Liver (tissue), 9 donors: Measurements from ENCODE around the gene C12orf57. TPM values are rescaled to one million over a fixed set of nuclear protein-coding genes. Genes with fewer than 3 reads are reported as not detected.

Experiments used
- DNase-seq: peaks from one replicate; pipeline ENCODE4 v3.0.0-alpha.2; 2017; ENCODE audit warnings: low spot score
- H3K27ac ChIP-seq, 2 donors: one replicate each; pipeline ENCODE4 v1.7.0; 2013; ENCODE audit warnings: inconsistent platforms in 2 of 2, low read length in 2 of 2, control low read depth in 1 of 2, low read depth in 1 of 2, mild to moderate bottlenecking in 1 of 2
- H3K27me3 ChIP-seq, 4 donors: one replicate each; pipeline versions ENCODE4 v1.6.1 to v1.7.0; 2013; ENCODE audit warnings: low read length in 3 of 4, inconsistent platforms in 1 of 4, mild to moderate bottlenecking in 1 of 4, moderate library complexity in 1 of 4; ENCODE audit not compliant: control insufficient read depth in 4 of 4, insufficient read depth in 4 of 4
- H3K36me3 ChIP-seq, 4 donors: one replicate each; pipeline versions ENCODE4 v1.6.1 to v1.7.0; 2013; ENCODE audit warnings: low read length in 3 of 4, mild to moderate bottlenecking in 3 of 4, low read depth in 1 of 4, moderate library complexity in 1 of 4; ENCODE audit not compliant: control insufficient read depth in 4 of 4, insufficient read depth in 3 of 4
- H3K4me1 ChIP-seq, 4 donors: one replicate each; pipeline versions ENCODE4 v1.6.1 to v1.7.0; 2013; ENCODE audit warnings: low read length in 3 of 4, mild to moderate bottlenecking in 3 of 4, moderate library complexity in 1 of 4; ENCODE audit not compliant: control insufficient read depth in 4 of 4, insufficient read depth in 4 of 4
- H3K4me3 ChIP-seq, 3 donors: one replicate each; pipeline versions ENCODE4 v1.6.1 to v1.7.0; 2013; ENCODE audit warnings: low read length in 3 of 3, control low read depth in 1 of 3, low read depth in 1 of 3, mild to moderate bottlenecking in 1 of 3
- H3K9ac ChIP-seq, 2 donors: one replicate each; pipeline ENCODE4 v1.7.0; 2013; ENCODE audit warnings: low read length in 2 of 2, mild to moderate bottlenecking in 2 of 2, moderate library complexity in 2 of 2, control low read depth in 1 of 2, low read depth in 1 of 2
- H3K9me3 ChIP-seq, 4 donors: one replicate each; pipeline versions ENCODE4 v1.6.1 to v1.7.0; 2013; ENCODE audit warnings: low read length in 3 of 4; ENCODE audit not compliant: control insufficient read depth in 4 of 4
- EGR1 ChIP-seq, 2 donors: IDR thresholded peaks; 2 replicates each; pipeline ENCODE4 v1.6.1; 2016 to 2018; ENCODE audit warnings: antibody characterized with exemption in 2 of 2, low read depth in 2 of 2
- FOXA1 ChIP-seq: IDR thresholded peaks from 2 replicates; pipeline ENCODE4 v1.6.1; 2016; ENCODE audit warnings: antibody characterized with exemption
- GABPA ChIP-seq, 2 donors: IDR thresholded peaks in 1 of 2; conservative IDR thresholded peaks in 1 of 2; 2 replicates each; pipeline ENCODE4 v1.6.1; 2016; ENCODE audit warnings: antibody characterized with exemption in 2 of 2, mild to moderate bottlenecking in 1 of 2, moderate library complexity in 1 of 2
- HNF4A ChIP-seq, 2 donors: conservative IDR thresholded peaks; 2 replicates each; pipeline ENCODE4 v1.6.1; 2016; ENCODE audit warnings: antibody characterized with exemption in 2 of 2, mild to moderate bottlenecking in 2 of 2
- HNF4G ChIP-seq: IDR thresholded peaks from 2 replicates; pipeline ENCODE4 v1.6.1; 2016; ENCODE audit warnings: antibody characterized with exemption
- JUND ChIP-seq, 2 donors: IDR thresholded peaks; 2 replicates each; pipeline ENCODE4 v1.6.1; 2016; ENCODE audit warnings: antibody characterized with exemption in 2 of 2
- MAX ChIP-seq: IDR thresholded peaks from 2 replicates; pipeline ENCODE4 v1.6.1; 2016; ENCODE audit warnings: antibody characterized with exemption
- NR2F2 ChIP-seq: IDR thresholded peaks from 2 replicates; pipeline ENCODE4 v1.6.1; 2016; ENCODE audit warnings: antibody characterized with exemption
- RAD21 ChIP-seq, 2 donors: IDR thresholded peaks; 2 replicates each; pipeline ENCODE4 v1.6.1; 2016; ENCODE audit warnings: antibody characterized with exemption in 2 of 2, mild to moderate bottlenecking in 2 of 2
- RXRA ChIP-seq, 2 donors: IDR thresholded peaks; 2 replicates each; pipeline ENCODE4 v1.6.1; 2017 to 2018; ENCODE audit warnings: antibody characterized with exemption in 2 of 2, mild to moderate bottlenecking in 1 of 2
- SP1 ChIP-seq: IDR thresholded peaks from 2 replicates; pipeline ENCODE4 v1.6.1; 2018; ENCODE audit warnings: antibody characterized with exemption, mild to moderate bottlenecking
- TAF1 ChIP-seq: conservative IDR thresholded peaks from 2 replicates; pipeline ENCODE4 v1.6.1; 2016; ENCODE audit warnings: antibody characterized with exemption, mild to moderate bottlenecking
- YY1 ChIP-seq: IDR thresholded peaks from 2 replicates; pipeline ENCODE4 v1.6.1; 2016; ENCODE audit warnings: antibody characterized with exemption, mild to moderate bottlenecking
- ZBTB33 ChIP-seq: IDR thresholded peaks from 2 replicates; pipeline ENCODE4 v1.6.1; 2016; ENCODE audit warnings: antibody characterized with exemption
- WGBS: extraction: QIAGEN DNeasy Blood & Tissue Kit; methylation state at CpG from one replicate; pipeline ENCODE4 v1.1.7; 2013; 5-methylcytosine and 5-hydroxymethylcytosine counted together
- polyA plus RNA-seq, 2 donors: library from polyadenylated mRNA; stranded (reverse) in 1 of 2; unstranded in 1 of 2; fragments of 200-250 nt in 1 of 2; fragments of >200 nt in 1 of 2; fragmentation: Nextera tagmentation in 1 of 2; extraction: Ambion mirVana in 1 of 2; gene quantifications; one replicate each; pipeline versions ENCODE4 v1.2.1 to v1.2.3, GENCODE V29; 2013 to 2015
- total RNA-seq, 2 donors: library from RNA; depleted of rRNA; stranded (reverse); fragments of >200 nt; gene quantifications; one replicate each; pipeline ENCODE4 v1.2.3, GENCODE V29; 2014
- TF ChIP-seq, protein P1 (sequence below): IDR thresholded peaks from 2 replicates; pipeline ENCODE4 v1.6.1; 2016; ENCODE audit warnings: antibody characterized with exemption, mild to moderate bottlenecking
- TF ChIP-seq, protein P2 (sequence below): IDR thresholded peaks from 2 replicates; pipeline ENCODE4 v1.6.1; 2016; ENCODE audit warnings: antibody characterized with exemption
- TF ChIP-seq, protein P3 (sequence below): fragments of 150-350 bp; IDR thresholded peaks from 2 replicates; pipeline ENCODE4 v1.5.1; 2017; ENCODE audit warnings: improper control_type of control experiment, low read depth, low read length; ENCODE audit not compliant: missing input control
- donor health status: healthy.
- donor health status: healthy.
- donor health status: healthy.
- donor health status: healthy.
- donor health status: healthy.

C12orf57 gene
- total and polyA plus RNA-seq, 4 donors, result 49.2 to 193 (median 65.7) TPM

DNA sequence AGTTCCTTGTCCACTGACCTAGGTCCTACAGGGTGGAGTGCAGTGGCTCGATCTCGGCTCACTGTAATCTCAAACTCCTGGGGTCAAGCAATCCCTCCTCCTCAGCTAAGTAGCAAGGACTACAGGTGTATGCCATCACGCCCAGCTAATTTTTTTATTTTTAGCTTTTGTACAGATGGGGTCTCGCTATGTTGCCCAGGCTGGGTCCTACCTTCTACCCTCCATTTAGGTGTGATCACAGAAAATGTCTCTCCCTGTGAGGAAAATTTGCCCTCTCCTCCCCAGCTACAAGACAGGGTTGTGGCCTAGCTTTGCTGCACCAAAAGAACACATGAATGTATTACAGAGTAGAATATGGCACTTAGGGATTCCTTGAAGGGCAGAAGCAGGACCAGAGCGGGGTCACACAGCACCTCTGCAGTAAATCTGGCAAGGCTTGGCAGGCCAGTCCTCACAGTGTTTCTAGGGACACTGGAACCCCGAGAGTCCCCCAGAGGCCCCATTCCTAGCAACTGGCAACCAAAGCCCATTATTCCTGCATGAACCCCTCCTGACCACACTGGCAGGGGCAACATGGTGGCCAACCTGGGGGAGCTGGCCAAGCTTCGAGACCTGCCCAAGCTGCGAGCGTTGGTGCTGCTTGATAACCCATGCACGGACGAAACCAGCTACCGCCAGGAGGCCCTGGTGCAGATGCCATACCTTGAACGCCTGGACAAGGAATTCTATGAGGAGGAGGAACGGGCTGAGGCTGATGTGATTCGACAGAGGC lies 31.5 kb upstream of the C12orf57 start:
- Histone ChIP-seq H3K4me3 (no peak overlapping the region), H3K27me3 (peaks cover 0 to 6% (median 0%) of the 10 kb centered on the region in 4 donors), H3K27ac (no peak overlapping the region), H3K36me3 (no peaks in the 10 kb centered on the region), H3K9ac (no peak overlapping the region), H3K4me1 (peaks cover 3 to 13% (median 5%) of the 10 kb centered on the region in 4 donors), H3K9me3 (no peaks in the 10 kb centered on the region)
- WGBS, result 93% methylated on average over 15 of the region's 15 CpGs
- no peak for DNase-seq
- TF ChIP-seq ZBTB33 (no peak), NR2F2 (no peak), JUND (IDR thresholded peaks at IDR 0.05) (no peak), FOXA1 (no peak), TAF1 (no peak), SP1 (no peak), MAX (no peak), RAD21 (IDR thresholded peaks at IDR 0.05) (no peak), HNF4G (no peak), RXRA (IDR thresholded peaks at IDR 0.05) (no peak), EGR1 (IDR thresholded peaks at IDR 0.05; ENCODE audit: low read depth in 2 of 2) (no peak), GABPA (IDR thresholded peaks at IDR 0.05 in 1 of 2, conservative IDR thresholded peaks at IDR 0.05 in 1 of 2) (no peak), HNF4A (conservative IDR thresholded peaks at IDR 0.05) (no peak), YY1 (no peak)
- TF ChIP-seq, protein P1, sequence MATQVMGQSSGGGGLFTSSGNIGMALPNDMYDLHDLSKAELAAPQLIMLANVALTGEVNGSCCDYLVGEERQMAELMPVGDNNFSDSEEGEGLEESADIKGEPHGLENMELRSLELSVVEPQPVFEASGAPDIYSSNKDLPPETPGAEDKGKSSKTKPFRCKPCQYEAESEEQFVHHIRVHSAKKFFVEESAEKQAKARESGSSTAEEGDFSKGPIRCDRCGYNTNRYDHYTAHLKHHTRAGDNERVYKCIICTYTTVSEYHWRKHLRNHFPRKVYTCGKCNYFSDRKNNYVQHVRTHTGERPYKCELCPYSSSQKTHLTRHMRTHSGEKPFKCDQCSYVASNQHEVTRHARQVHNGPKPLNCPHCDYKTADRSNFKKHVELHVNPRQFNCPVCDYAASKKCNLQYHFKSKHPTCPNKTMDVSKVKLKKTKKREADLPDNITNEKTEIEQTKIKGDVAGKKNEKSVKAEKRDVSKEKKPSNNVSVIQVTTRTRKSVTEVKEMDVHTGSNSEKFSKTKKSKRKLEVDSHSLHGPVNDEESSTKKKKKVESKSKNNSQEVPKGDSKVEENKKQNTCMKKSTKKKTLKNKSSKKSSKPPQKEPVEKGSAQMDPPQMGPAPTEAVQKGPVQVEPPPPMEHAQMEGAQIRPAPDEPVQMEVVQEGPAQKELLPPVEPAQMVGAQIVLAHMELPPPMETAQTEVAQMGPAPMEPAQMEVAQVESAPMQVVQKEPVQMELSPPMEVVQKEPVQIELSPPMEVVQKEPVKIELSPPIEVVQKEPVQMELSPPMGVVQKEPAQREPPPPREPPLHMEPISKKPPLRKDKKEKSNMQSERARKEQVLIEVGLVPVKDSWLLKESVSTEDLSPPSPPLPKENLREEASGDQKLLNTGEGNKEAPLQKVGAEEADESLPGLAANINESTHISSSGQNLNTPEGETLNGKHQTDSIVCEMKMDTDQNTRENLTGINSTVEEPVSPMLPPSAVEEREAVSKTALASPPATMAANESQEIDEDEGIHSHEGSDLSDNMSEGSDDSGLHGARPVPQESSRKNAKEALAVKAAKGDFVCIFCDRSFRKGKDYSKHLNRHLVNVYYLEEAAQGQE, result no peak
- TF ChIP-seq, protein P2, sequence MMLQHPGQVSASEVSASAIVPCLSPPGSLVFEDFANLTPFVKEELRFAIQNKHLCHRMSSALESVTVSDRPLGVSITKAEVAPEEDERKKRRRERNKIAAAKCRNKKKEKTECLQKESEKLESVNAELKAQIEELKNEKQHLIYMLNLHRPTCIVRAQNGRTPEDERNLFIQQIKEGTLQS, result no peak
- TF ChIP-seq, protein P3, sequence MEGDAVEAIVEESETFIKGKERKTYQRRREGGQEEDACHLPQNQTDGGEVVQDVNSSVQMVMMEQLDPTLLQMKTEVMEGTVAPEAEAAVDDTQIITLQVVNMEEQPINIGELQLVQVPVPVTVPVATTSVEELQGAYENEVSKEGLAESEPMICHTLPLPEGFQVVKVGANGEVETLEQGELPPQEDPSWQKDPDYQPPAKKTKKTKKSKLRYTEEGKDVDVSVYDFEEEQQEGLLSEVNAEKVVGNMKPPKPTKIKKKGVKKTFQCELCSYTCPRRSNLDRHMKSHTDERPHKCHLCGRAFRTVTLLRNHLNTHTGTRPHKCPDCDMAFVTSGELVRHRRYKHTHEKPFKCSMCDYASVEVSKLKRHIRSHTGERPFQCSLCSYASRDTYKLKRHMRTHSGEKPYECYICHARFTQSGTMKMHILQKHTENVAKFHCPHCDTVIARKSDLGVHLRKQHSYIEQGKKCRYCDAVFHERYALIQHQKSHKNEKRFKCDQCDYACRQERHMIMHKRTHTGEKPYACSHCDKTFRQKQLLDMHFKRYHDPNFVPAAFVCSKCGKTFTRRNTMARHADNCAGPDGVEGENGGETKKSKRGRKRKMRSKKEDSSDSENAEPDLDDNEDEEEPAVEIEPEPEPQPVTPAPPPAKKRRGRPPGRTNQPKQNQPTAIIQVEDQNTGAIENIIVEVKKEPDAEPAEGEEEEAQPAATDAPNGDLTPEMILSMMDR, result no peak
